PC-3 (cell line): ENCODE data around the gene HEATR3.

Source experiments
- EZH2phosphoT487 ChIP-seq: fragments of 300-600 bp; sonication (generic); IDR thresholded peaks from 2 replicates; pipeline ENCODE4 v1.6.1; 2018; ENCODE audit warnings: mild to moderate bottlenecking, antibody characterized with exemption, low read length, borderline replicate concordance
- TF ChIP-seq, protein P1 (sequence below): fragments of 300-600 bp; sonication (generic); conservative IDR thresholded peaks from 2 replicates; pipeline ENCODE4 v1.5.1; 2017; ENCODE audit warnings: antibody characterized with exemption, low read depth, mild to moderate bottlenecking, low read length

DNA sequence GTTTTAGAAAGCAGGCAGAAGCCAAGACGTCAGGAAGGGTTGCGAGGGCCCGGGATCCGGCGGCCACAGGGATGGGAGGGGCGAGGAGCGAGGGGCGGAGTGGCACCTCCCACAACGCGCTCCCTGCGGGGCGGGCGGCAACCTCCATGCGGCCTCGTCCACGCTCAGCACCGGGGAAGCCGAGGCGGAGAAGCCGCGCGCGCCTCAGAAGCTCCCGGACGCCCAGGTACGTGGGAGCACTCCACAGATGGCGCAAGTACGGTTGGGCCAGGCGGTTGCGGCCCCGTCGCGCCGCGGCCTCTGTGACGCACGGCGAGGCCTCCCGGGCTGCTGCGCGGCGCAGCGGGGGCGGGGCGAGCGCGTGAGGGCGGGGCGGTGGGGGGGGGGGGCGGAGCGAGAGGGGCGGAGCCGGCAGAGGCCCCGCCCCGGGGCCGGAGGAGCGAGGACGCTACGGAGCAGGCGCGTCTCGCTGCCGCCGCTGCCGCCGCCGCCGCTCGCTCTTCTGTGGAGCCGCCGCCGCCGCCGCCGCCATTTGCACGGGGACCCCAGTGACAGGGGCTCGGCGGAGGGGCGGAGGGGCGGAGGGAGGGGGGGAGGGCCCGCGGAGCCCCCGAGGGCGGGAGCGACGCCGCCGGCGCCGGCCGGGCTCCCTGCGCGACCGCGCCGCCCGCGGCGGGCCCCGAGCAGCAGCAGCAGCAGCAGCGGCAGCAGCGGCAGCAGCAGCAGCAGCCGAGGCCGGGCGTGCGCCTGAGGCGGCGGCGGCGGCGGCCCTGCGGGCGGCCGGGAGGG lies 87.2 kb downstream of the HEATR3 start, which contains the start of gene TENT4B:
- TF ChIP-seq, protein P1, sequence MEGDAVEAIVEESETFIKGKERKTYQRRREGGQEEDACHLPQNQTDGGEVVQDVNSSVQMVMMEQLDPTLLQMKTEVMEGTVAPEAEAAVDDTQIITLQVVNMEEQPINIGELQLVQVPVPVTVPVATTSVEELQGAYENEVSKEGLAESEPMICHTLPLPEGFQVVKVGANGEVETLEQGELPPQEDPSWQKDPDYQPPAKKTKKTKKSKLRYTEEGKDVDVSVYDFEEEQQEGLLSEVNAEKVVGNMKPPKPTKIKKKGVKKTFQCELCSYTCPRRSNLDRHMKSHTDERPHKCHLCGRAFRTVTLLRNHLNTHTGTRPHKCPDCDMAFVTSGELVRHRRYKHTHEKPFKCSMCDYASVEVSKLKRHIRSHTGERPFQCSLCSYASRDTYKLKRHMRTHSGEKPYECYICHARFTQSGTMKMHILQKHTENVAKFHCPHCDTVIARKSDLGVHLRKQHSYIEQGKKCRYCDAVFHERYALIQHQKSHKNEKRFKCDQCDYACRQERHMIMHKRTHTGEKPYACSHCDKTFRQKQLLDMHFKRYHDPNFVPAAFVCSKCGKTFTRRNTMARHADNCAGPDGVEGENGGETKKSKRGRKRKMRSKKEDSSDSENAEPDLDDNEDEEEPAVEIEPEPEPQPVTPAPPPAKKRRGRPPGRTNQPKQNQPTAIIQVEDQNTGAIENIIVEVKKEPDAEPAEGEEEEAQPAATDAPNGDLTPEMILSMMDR, result no peak
- TF ChIP-seq EZH2phosphoT487, result no peak
